Fibroblast of skin of left quadriceps (primary cell): Measurements from ENCODE around the gene ERI3.

Experiments
- DNase-seq, 2 experiments: peaks; one replicate each; pipeline ENCODE4 v3.0.0-alpha.2; 2013; ENCODE audit warnings: low read depth in 2 of 2

Gene ERI3

DNA sequence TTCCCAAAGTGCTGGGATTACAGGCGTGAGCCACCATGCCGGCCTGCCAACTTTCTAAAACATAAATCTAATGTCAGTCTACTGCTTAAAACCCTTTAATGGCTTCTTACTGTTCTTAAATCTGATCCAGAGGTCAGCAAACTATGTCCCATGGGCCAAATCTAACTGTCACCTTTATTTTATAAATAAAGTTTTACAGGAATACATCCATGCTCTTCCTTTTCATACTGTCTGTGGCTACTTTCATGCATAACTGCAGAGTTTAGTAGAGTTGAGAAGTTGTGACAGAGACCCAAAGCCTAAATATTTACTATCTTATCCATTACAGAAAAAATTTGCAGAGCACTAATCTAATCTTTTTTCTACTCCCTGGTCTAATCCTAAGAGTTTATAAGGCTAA, 3.8 kb downstream of the ERI3 start:
- no peak for DNase-seq

DNA sequence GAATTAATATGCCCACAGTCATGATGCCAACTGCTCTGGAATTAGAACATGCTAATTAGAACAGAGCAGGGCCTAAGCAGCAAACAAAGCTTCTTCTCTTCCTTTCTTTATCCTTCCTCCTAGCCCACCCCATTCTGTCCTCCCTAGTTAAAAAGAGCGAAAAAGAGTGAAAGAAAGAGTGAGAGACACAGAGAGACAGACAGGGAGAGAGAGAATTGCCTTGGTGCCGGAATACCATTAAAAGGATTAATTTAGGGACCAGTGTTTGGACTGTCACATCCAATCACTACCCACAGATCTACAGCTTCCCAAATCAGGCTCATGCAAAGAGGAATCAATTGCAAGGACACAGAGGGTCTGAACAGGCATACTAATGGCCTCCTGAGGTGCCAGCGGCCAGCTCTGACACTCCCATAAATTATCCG, 7.0 kb downstream of the ERI3 start:
- DNase-seq: no peak

DNA sequence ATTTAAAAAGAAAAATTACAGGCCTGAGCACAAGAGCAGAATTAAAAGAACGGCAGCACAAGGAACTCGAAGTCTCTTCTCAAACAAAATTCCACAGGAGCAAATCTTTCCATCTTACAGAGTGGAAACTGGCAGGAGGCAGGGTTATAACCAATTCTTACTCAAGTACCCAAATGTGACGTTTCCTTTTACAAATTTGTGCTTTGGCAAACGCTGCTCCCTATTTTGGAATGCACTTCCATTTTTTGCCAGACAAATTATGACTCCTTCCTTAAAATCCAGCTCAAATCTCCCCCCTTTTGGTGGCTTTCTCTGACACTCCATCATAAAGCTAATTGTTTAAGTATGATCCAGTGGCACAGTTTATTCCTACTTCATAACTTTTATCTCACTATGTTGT, 7.8 kb downstream of the ERI3 start:
- no peak for DNase-seq

DNA sequence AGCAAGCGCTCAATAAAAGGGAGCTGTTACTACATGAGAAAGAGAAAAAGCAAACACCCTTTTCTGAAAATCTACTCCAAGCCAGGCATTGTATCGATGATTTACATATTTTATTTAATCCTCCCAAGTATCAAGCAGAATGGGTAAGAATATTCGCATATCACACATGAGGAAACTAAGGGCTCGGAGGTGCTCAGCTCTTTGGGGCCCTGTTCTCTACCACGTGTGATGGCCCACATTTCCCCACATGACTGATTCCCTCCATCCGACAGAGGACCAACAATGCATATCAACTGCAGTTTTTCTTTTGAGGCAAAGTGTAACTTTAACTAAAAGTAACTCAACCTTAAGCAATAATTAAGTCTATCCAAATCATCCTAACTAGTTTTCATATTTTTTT, 8.2 kb downstream of the ERI3 start:
- no peak for DNase-seq

DNA sequence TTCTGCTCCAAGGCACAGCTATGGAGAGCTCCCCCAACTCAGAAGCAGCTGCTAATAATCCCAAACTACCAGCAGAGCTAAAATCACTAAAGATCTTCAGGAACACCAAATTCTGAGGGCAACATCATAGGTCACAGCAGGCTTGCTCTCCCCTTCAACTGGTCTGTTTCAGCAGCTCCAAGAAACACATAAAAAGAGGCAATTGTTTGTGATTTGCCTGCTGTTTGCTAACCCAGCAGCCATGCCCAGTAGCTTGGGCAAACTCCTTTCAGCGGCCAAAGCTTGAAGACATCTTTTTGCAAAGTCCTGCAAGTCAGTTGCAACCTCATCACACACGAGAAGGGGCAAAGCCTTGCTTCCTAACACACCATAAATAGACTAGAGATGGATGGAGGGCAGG, 8.9 kb downstream of the ERI3 start:
- DNase-seq: no peak

DNA sequence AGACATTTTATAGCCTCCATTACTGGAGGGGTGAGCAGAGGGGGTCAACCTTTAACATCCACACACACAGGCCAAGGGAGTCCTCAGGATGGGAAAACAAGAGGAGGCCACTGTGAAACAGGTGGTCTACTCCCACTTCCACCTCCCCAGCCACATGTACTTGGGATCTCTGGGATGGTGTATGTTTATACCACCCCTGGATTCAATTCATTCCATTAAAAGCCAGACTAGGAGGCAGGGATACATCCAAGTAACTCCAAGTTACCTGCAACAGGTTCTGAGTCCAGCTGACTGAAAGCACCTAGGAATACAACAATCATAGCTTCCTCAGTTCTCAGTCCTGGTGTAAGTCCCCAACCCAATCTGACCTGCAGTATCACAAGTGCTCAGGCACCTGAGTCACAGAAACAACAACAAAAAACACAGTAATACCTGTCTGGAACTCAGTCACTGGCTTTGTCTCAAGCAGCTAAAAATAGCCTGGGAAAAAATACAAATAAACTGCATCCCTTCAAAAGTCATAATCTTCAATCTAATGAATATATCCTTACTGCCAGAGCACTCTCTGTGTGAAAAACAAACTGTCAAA, 9.8 kb downstream of the ERI3 start:
- DNase-seq: no peak

DNA sequence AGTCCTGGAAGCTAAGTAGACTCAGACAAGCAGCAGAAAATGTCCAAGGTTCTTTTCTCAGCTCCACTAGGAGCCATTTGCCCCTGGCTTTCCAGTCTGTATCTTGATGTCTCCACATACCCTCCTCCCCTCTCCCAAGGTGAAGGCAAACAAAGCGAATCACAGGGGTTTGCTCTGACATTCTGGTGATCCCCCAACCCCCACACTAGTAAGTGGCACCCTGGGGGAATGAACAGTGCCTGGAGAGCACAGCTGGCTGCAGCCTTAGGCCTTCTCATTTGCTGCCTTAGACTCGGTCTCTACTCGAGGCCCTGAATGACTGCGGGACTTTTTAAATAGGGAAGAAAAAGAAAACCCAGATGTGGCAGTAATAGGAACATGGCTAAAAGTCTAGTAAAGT, 15.3 kb downstream of the ERI3 start:
- DNase-seq: no peak

DNA sequence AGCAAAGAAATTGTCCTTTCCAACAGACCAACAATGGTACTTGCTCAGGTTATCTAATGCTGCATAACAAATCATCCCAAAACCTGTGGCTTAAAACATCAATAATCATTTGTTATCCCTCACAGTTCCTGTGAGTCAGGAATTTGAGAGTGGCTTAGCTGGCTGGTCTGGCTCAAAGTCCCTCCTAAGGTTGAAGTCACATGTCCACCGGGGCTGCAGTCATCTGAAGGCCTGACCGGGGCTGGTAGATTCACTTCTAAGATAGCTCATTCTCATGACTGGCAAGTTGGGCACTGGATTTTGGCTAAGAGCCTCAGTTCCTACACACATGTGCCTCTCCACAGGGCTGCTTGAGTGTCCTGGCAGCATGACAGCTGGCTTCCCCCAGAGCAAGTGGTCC, 16.9 kb downstream of the ERI3 start:
- no peak for DNase-seq

DNA sequence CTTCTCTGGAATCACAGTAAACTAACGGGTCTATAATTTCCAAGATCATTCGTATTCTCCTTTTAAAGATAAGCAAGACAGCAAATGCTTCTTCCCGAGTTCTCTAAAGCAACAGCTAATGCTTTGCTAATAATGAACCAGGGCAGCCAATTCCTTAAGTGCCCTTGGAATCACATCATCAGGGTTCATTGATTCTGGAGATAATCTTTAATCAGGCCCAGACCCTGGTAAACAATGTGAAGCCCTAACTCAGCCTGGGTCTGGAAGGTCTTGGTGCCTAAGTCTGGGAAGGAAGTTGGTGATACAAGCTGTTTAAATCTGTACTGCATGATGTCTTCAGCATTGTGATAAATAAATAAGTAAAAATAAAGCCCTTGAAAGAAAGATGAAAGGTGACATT, 18.4 kb downstream of the ERI3 start:
- no peak for DNase-seq

DNA sequence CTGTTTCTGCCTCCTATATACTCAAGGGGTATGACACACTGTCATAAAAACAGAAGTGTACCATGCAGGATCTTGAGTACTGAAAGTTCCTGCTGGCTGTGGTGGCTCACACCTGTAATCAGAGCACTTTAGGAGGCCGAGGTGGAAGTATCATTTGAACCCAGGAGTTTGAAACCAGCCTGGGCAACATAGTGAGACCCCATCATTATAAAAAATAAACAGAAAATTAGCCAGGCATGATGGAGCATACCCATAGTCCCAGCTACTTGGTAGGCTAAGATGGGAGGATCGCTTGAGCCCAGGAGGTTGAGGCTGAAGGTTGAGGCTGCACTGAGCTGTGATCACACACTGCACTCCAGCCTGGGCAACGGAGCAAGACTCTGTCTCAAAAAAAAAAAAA, 20.1 kb downstream of the ERI3 start:
- no peak for DNase-seq

DNA sequence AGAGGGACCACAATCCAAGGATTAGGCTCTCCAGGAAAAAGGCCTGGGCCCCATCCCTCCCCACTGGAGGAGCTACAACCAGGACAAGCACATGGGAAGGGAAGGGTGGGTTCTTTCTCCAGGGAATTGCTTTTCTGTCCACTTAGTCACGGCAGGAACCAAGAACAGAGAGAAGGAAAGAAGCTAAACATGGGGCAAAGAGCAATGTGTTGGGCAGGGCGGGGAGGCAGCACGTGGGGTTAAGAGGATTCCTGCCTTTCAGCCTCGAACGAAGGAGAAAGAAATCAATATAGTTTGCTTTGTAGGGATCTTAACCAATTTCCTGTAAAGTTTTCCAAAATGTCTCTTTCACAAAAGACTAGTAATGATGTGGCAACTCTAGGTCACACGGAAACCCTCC, 21.7 kb downstream of the ERI3 start:
- no peak for DNase-seq

DNA sequence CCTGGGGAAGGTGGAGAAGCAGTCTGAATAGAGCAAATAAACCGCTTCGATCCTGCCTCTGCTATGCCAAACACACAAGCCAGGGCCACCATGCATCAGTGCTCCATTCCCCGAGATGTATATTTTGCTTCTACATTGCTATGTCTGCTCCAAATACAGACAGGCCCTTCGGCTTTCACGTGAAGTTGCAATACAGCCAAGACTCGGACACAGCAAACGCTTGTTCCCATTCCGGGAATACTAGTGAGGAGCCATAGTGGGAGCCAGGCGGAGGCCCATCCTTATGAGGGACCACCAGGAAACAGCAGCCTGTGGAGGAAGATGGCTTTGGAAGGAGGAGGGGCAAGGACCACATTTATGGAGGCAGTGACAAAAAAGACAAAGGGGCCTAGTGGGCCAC, 22.6 kb downstream of the ERI3 start:
- DNase-seq: no peak

DNA sequence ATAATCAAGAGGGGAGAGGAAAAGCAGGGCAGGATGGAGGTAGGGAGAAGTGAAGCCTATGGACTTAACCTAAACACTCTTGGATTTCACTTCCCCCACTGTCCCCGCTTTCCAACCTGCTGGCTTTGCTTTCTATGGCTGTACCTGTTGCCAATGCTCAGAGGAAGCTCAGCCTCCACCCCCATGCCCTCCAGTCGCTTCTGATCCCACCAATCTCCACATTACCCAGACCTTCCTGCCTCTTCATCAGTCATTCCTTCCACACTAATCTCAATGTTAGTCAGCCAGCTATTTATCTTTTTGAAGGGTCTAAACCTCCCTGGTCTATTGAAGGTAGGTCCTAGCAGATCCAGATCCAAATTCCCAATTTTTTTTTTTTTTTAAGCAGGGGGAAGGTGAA, 24.1 kb downstream of the ERI3 start:
- no peak for DNase-seq

DNA sequence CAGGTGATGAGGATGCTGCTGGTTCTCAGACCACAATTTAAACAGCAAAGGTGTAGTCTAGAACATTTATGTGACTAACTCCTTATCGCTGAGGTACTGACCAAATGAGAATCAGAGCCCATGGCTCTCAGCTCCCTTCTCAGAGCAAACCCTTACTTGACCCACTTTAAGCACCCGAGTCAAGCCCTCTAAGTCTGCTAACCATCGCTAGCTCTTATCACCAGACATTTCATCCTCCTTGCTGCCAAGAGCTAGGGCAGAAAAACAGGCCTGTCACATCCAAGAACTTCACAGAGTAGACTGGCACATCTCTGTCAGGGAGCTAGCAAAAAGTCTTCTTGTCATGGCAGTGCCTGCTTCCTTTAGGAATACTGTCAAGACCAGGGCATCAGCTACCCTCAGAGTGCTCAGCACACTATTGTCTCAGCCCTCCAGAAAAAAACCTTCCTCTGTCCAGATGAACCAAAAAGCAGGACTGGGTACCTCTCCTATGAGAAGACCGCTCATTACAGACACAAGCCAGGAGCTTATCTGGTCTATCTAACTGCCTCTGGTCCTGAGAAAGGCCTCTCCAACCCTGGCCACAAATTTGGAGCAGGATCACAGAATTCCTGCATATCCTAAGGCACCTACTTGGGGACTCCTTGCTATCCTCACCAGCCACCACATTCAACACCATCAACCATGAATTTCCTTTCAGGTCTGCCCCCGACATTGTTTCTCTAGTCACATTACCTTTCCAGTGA, 26.2 kb downstream of the ERI3 start:
- no peak for DNase-seq

DNA sequence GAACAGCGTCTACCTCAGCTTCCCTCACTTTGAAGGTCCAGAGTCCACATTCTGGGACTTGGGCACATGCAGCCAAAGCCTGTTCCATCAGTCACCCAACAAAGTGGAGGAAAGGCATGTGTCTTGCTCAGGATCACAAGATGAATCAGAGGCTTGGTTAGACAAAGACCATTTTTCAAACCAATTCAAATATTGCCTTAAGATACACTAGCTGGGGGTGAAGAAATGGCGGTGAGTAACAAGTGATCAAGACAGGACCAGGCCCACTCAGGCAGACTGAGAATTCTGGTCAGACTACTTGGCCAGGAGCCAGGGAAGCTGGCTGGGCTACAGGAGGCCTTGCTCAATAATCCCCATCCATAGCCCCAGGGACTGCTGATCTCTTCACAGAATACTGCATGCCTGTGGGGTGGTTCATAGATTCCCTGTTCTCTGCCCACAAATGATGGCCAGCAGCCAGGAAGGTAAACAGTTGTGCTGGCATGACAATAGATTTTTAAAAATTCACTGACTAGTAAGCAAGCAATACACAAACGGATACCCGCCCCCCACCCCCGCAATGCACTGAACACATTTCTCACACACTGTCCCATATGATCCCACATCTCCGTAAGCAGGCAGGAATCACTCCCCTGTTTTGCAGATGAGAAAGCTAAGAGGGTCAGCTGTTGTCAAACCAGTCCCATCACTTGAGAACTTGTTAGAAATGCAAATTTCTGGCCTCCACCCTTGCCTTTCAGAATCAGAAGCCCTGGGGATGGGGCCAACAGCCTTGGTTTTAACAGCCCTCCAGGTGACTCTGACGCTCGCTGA, 27.2 kb downstream of the ERI3 start:
- peak; percentile 100 for DNase-seq

DNA sequence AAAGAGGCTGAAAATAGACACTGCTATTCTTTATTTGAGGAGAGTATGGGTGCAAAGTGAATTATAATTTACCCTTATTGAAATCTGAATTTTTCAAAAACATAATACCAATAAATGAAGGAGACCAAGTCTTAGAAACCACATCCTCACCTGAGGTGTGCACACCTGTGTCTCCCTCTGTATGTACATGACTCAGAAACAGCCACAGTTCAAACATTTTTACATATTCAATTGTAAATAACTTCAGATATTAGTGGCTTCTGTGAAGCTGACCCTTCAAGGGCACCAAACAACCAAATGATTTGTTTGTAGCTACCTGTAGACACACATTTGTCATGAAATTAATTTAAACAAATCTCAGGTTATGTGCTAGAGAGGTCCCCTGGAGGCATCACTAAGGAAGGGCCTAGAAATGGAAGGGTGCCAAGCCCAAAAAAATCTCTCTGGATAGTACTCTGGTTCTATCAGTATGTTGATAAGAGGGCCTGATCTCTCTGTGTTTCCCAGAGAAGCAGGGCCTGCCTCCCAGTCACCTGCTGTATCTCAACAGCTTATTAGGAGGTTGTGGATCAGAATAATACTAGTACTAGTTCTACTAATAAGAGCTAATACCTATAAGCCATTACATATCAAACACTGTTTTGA, 28.1 kb downstream of the ERI3 start:
- DNase-seq: no peak

DNA sequence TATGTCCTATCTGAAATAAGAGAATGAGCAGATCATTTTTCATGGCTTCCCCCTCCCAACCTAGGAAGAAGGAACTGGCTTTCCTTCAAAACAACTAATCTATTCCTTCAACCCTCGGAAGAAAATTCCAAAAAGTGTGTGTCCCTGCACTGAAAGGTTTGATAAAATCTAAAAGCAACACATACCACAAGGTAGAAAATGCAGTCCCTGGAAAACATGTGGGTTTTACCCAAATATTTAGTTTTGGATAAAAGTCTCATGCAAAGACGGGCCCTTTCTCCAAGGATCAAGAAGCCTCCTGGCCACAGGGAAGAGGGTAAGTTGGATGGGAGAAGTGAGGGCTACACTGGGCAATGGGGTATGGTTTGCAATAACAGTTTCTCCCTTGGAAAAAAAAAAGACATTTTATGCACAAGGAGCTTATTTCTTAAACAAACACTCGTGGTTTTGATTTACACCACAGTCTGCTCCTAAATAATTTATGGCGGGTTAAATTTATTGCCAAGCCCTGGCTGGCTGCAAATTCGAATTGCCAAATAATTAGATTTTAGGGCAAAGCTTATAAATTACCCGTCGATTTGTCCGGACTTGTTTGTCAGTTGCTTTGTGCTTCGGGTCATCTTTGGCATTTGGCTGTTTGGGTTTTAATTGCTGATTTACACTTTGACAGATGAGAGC, 28.9 kb downstream of the ERI3 start:
- DNase-seq: peak in 1 of 2 experiments; percentile 14

DNA sequence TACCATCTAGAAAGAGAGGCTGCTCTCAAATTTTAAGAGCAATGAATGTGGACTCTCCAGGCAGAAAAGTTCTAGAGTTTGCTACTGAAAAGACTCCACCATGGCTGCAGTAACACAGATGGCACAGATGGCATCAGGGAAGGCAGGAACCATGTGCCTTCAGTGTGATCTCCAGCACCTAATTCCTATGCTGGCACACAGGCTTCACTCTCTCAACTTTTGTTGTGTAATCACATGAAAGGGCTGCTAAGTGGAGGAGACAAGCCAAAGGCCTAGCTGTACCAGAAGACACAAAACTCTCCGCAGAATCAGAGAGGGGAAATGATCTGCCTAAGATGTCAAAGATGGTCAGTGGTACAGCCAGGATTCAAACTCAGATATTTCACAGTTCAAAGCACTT, 31.1 kb downstream of the ERI3 start:
- DNase-seq: no peak

DNA sequence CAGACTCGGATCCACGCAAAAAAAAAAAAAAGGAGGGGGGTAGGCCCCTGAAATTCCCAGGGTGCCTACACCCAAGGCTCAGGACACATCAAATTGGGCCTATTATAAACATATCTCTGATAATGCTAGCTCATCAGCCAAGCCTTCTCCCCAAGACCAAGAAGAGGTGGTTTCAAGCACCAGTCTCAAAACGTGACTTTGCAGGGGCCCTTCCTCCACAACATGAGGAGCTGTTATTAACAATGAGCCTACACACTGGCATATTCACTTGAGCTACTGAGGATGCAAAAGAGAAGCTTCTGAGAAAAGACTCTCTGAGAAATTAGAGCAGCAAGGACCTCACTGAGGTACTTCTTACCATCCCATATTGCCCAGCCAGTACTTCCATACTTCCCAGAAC, 32.7 kb downstream of the ERI3 start:
- DNase-seq: no peak

DNA sequence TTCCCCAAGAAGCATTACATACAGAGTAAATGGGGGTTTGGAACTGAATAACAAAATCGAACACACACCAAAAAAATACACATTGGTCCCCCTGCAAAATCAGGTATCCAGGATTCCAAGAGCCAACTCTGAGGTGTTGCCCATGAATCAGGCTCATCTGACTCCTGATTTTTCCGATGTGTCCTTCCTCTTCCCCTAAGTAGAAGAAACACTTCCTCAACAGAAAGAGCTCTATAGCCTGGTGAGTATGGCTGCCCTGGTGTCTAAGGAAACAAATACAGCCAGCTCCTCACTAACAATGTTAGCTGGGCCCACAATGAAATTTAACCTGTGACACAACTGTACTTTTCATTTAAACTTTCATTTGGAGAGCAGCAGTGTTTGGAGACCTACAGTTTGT, 33.6 kb downstream of the ERI3 start:
- DNase-seq: no peak

DNA sequence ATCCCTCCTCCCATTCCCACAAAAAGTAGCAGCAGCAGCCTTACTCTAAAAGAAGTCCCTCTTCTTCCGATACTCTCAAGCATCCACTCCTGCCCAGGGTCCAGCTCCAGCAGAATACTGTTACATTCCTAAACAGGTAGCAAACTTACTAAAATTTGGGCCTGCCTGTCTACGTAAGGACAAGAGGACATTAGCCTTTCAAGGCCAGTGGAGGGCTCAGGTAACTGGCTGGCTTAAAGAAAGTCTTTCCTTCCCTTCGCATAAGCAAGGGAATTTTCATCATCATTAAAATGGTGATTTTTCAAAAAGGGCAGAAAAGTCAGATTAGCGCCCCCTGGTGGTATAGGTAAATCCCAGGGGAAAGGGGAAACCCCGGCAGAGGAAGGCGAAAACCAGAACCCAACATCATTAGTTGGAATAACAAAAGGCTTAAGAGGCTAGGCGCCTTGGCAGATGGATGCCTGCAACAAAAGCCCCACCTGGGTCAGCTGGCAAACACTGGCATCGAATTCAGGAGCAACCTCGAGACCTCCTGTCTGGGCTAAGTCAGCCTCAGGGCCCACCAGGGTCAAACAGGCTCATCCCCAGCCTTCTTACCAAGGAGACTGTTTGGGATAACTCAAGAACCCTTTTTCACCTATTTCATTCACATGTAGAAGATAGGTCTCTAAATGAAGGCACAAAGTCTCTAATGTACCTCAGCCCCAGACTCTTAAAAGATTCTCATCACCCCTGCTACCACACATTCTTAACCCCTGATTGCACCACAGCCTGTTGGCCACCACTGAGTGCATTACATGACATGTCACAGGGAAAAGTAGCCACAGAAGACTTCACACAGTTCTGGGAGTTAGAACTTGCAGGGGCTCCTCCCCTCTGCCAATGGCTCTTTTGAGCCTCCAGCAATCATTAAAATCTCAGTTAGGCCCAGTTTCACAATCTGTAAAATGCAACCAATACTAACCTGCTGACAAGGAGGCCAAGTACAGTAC, 36.7 kb downstream of the ERI3 start:
- DNase-seq: peak in 1 of 2 experiments; percentile 10
